GM18873 (cell line): ENCODE results near the gene EMC9.
"Not testable (repeated sequence)": the region's sequence is repeated elsewhere in the genome, so short reads cannot be mapped to it uniquely, and the experiment has no call there.

Experiments used
- ATAC-seq: cut with Tn5 transposase; IDR thresholded peaks from one replicate; pipeline ENCODE4 v1.9.1; 2021; ENCODE audit warnings: mild to moderate bottlenecking, moderate library complexity, moderate number of reproducible peaks; ENCODE audit not compliant: unreplicated experiment, low FRiP score

EMC9 gene

DNA sequence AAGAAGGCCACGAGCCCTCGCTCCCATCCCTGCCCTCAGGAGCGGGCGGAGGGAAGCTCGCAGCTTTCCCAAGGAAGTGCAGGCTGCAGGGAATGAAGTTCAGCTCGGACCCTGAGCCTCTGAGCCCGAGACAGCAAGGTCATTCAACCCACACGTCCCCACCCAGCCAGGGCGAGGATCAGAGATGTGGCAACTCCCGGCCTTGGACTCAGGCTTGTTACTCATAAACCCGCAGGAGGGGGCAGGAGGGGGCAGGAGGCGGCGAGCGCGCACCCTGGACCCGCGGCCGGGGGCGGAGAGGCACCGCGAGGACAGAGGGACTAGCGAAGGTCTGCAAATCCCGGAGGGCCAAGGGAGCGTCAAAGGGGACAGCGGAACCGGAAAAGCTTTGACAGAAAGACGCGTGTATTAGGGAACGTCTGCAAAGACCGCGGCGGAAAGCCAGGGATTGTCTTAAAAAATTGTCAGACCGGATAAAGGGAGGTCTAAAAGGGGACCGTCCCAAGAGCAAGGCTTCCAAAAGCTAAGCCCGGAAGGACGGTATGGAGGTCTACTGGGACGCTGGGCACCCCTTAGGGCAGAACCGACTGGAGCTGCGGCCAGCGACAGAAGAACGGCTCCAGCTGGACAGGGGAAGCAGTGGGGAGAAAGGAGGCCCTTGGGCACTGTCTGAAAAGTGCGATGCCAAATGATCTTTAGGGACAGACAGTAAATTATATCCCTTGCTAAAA, 27.4 kb downstream of the EMC9 start:
- peak; percentile 0 for ATAC-seq

DNA sequence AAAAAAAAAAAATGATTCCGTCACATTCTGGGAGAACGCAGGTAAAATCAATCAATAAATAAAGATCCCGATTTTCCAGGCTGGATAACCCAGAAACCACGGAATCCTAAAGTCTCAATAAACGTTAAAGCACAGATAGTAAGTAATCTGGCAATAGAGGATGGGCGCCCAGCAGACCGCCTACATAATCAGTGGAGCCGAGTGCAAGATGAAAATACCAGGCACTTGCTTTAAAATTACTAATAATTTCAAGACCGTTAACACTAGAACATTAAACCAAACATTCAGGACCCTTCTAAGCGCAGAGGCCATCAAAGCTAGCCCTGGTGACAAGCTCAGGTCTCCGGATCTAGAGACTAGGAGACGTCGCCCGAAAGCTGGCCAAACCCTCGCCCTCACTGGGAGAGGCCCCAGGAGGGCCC, 28.0 kb downstream of the EMC9 start:
- no peak for ATAC-seq

DNA sequence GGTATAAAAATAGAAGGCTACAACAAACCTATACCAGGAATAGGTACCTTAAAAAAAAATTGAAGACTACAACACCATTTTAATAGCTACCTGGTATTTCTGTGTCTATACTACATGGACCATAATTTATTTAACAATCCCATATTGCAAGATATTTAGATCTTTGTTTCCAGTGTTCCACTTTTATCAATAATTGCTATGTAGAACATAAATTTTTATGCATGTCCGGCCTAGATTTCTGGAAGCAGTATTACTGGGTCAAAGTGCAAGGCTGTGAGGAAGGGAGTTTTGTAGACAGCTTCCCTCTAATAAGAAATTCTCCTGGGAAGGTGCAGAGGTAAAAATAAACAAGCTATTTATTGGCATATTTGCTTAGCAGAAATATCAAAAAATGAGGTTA, 30.9 kb downstream of the EMC9 start:
- no peak for ATAC-seq

DNA sequence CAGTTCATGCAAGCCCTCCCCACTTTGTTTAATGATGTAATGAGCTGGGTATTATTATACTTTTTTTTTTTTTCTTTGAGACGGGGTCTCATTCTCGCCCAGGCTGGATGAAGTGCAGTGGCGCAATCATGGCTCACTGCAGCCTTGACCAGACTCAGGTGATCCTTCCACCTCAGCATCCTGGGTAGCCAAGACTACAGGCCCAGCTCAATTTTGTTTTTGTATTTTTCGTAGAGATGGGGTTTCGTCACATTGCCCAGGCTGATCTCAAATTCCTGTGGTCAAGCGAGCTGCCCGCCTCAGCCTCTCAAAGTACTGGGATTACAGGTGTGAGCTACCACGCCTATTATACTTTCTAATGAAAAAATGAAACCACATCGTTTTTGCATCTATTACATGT, 31.3 kb downstream of the EMC9 start:
- ATAC-seq, result no peak

DNA sequence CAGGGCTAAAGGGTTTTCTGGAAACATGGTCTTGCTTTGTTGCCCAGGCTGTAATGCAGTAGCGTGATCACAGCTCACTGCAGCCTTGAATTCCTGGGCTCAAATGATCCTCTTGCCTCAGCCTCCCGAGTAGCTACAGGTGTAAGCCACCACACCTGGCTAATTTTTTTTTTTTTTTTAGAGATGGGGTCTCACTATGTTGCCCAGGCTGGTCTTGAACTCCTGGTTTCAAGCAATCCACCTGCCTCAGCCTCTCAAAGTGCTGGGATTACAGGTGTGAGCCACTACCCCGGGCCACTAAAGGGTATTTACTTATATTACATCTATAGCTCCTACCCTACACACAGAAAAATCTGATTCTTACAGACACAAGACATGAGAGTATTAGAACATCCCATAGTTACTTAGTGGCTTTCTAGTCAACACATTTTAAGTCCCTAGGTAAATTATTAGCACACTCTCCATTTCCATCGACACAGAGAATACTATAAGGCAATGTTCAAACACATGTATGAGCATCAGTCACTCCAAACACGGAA, 33.0 kb downstream of the EMC9 start:
- ATAC-seq, result no peak

DNA sequence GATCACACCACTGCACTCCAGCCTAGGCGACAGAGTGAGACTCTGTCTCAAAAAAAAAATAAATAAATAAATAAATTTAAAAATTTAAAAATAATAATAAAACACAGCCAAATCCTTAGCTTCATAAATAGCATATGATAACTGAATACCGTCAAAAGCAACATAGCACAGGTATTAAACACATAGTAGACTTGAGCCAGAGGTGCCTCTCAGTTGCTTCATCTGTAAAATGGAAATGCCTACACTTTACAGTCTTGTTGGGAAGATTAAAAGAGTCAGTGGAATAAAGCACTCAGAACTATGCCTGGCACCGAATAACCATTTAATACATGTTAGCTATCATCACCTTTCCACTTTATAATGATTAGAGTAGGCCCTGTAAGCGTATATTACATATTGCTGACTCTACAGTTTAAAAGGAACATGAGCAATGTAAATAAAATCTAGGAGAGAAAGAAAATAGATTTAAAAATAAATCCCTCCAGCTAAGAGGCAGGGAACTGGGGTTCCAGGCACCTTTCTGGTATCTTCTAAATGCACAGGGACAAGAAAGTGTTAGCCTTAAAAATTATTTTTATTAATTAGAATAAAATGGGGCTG, 34.6 kb downstream of the EMC9 start:
- ATAC-seq, result no peak

DNA sequence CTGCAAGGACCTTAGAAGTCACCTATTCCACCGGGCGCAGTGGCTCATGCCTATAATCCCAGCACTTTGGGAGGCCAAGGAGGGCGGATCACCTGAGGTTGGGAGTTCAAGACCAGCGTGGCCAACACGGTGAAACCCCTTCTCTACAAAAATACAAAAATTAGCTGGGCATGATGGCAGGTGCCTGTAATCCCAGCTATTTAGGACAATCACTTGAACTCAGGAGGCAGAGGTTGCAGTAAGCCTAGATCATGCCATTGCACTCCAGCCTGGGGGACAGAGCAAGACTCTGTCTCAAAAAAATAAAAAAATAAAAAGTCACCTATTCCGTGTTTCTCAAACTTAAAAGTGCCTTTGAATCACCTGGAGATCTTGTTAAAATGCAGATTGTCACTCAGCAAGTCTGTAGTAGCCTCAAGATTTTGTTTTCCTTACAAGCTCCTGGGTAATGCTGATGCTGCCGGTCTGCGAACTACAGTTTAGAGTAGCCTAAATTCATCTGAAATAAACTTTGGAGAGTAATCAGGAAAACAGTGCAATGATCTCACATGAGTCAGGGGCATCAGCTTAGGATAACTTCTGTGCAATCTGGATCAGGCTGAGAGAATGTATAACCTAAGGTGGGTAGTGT, 35.7 kb downstream of the EMC9 start:
- not testable (repeated sequence) for ATAC-seq

DNA sequence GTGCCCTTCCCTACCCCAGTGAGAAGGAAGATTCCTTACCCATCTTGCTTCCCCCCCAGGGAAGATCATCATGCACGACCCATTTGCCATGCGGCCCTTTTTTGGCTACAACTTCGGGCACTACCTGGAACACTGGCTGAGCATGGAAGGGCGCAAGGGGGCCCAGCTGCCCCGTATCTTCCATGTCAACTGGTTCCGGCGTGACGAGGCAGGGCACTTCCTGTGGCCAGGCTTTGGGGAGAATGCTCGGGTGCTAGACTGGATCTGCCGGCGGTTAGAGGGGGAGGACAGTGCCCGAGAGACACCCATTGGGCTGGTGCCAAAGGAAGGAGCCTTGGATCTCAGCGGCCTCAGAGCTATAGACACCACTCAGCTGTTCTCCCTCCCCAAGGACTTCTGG, 37.9 kb downstream of the EMC9 start:
- no peak for ATAC-seq

DNA sequence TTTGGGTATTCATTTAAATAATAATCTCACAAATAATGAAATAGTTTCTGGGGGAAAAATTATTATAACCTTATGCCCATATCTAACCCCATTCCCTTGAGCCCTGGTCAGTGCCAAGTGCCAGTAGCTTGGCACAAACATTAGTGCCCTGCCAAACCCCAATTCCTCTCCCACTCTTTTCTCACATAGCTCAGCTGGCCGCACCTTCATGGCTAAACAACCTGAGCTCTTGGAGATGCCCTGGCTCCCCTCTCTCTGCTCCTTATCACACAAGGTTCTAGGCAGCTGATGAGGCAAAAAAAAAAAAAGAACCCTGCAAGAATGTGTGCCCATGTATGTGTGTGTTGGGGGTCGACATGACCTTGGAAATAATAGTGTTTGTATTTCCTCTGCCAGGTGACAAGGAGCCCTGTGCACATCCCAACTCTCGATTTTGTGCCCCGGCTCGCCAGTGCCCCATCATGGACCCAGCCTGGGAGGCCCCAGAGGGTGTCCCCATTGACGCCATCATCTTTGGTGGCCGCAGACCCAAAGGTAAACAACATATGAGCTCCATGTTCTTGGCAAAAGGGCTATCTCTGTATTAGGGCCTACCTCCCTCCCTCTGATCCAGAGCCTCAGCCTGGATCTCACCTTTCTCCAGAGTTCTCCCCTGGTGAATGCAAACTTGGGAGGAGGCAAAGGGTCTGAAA, 38.9 kb downstream of the EMC9 start:
- no peak for ATAC-seq

DNA sequence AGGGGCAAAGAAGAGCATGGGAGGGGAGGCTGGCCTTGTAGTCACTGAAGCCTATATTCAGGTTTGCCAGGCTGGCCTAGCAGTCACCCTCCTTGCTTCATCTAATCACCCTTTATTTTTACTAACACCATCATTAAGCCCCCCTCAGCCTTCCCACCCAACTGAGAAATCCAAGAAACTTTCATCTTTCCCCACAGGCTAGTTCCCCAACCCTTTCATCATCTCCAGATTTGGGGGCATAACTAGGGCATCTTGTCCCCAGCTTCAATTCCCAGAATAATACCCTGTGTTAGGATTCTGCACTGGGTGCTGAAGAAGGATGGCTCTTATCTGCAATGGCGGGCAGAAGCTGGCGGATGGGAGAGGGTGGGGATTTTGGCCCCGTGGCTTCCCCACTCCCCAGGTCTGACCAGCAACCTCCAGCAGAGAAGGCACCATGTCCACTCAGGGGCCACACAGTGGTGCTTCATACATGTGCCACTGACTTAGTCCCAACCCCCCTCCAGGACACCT, 40.4 kb downstream of the EMC9 start:
- ATAC-seq, result no peak

DNA sequence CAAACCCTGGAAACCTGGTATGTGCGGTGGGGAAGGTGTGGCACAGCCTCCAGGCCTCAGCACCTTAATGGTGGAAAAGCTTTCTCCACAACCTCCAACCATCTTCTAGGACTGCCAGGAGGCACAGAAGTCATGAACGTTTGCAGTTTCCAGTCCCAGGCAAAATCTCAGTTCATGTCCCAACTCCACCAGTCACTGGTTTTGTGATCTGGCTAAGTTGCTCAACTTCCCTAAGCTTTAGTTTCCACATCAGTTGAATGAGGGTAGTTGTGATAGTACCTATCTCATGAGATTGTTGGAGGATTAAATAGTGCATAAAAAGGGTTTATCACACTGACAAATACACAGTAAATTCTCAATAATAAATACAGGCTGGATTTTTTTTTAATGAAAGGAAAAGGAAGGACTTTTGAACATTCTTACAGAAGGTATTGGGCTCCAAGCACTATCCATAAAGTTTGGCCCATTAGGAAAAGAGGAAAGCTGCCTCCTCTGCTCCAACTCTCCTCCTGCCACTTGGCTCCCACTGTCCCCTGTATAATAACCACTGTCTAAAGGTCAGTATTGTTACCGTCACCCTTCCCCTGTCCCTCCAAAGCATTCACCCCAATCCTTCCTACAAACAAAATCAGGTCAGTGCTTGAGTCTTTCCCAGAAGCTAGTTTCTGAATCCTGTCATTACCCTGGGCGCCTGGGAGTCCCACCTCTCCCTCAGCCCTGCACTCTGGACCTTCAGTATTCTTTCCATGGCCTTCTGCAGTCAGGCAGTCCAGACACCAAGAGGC, 41.0 kb downstream of the EMC9 start:
- no peak for ATAC-seq

DNA sequence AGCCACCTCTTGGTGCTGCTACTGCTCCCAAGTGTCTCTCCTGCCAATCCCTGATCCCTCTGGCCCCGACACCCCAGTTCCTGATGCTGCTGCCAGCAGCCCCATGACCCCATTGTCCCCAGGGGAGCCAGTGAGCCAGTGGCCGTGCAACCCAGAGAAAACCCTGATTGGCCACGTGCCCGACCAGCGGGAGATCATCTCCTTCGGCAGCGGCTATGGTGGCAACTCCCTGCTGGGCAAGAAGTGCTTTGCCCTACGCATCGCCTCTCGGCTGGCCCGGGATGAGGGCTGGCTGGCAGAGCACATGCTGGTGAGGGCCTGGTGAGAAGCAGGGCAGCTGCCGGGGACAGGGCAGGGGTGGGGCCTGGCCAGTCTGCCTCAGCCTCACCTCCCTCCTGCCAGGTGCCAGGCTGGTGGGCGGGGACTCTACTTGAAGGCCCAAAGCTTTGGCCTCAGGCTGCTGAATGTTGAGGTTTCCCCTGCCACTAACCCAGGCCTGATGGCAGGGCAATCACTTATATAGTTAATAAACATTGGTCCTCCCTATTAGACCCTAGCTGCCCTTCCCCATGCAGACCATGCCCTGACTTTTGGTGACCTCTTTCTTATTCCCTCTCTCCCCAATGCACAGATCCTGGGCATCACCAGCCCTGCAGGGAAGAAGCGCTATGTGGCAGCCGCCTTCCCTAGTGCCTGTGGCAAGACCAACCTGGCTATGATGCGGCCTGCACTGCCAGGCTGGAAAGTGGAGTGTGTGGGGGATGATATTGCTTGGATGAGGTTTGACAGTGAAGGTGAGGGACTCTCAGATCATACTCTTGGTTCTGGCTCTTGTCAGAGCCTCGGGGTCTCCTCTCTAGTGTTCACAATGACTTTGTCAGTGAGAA, 42.2 kb downstream of the EMC9 start:
- no peak for ATAC-seq

DNA sequence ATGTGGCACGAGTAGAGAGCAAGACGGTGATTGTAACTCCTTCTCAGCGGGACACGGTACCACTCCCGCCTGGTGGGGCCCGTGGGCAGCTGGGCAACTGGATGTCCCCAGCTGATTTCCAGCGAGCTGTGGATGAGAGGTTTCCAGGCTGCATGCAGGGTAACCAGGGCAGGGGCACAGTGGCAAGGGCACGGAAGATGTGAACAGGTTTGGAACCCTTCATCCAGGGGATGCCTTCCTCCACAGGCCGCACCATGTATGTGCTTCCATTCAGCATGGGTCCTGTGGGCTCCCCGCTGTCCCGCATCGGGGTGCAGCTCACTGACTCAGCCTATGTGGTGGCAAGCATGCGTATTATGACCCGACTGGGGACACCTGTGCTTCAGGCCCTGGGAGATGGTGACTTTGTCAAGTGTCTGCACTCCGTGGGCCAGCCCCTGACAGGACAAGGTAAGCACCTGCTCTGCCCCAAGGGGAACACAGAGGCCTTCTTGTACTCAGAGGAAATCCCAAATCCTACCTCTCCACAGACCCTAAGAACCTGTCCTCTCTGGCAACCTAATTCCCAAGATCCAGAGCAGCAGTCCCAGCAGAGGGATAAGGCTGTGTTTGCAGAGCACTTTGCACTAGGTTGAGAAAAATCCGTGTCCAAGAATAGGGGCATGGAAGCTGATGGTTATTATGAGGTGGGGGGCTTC, 43.0 kb downstream of the EMC9 start:
- ATAC-seq, result no peak

DNA sequence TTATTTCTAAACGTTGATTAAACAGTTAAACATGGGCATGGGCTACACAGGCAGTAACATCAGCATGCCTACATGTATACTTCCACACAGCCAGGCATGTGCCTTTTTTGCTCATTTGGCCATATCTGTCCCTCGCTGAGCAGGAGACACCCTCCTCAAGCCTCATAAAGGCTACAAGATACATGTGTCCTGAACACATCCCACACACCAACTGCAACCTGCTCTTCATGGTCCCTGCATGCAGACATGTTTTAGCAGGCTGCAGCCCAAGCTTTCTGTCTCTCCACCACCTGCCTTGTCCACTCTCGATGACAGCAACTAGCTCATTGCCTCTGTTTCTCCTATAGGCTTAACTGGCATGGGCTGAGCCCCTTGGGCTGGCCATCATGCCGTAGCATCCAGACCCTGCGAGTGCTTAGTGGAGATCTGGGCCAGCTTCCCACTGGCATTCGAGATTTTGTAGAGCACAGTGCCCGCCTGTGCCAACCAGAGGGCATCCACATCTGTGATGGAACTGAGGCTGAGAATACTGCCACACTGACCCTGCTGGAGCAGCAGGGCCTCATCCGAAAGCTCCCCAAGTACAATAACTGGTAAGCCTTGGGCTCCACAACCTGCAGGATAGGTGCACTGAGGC, 44.7 kb downstream of the EMC9 start:
- no peak for ATAC-seq

DNA sequence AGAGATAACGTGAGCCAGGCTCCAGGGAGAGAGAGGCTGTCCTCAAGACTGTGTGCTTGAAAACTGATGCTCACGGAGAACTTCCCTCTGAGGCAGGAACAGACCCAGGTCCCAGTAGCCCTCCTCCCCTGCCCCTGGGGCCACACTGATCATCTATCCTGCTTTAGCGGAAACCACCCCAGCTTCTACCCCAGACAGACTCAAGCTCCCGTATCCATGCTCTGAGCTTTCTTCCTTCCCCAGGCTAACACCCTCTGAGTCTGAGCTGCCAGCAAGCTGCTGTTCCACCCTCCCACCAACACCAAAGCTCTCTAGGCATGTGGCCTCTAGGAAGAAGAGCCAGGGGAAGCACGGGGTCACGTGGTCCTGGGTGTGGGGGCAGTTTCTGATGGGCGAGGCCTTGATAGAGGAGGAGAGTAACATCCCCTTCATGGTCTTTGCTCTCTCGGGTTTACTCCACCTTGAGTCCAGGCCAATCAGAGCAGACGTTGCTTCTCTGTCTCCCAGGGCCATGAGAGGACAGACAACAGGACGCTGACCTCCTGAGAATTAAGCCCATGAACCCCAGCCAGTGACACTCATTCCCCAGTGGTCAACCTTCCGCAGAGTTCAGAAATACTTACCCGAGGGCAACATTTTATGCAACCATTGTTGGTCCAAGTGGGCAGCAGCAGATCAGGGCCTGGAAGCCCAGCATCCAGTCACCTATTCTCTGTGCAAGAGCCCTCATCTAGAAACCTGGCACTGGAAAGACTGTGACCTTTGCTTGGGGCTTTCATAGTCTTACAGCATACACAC, 45.9 kb downstream of the EMC9 start:
- ATAC-seq, result peak; percentile 64

DNA sequence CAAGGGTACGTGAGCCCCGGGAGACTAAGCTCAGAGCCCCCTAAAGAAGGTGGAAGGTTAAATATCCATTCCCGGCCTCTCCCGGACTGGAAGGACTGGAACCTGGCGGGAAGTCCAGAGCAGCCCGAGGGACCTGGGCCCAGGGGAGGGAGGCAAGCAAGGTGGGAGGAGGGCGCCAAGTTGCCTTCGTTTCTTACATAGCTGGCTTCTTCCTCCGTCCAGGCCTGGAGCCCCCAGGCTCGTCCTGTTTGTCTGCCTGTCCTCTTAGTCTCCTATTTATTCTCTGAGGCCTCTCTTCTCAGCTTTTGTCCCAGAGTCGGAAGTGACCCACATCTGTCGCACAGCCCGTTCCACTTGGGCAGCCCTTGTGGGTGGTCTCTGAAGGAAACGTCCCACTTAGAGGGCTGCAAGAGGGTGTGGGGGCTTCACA, 46.5 kb downstream of the EMC9 start:
- no peak for ATAC-seq
